Testis (tissue), 3 donors: ENCODE results near the gene GPR26. TPM values are rescaled to one million over a fixed set of nuclear protein-coding genes. Genes with fewer than 3 reads are reported as not detected.

Experiments used
- DNase-seq: peaks from one replicate; pipeline ENCODE4 v3.0.0-alpha.2; 2019
- H3K27ac ChIP-seq, 2 donors: fragments of 200-600 bp; sonication (generic); one replicate each; pipeline ENCODE4 v1.5.1; 2019
- H3K27me3 ChIP-seq: fragments of 200-600 bp; sonication (generic); one replicate; pipeline ENCODE4 v1.5.1; 2019
- H3K36me3 ChIP-seq: fragments of 200-600 bp; sonication (generic); one replicate; pipeline ENCODE4 v1.5.1; 2017; ENCODE audit warnings: low read depth; ENCODE audit errors: missing control alignments
- H3K4me1 ChIP-seq: fragments of 200-600 bp; sonication (generic); one replicate; pipeline ENCODE4 v1.5.1; 2019
- H3K4me3 ChIP-seq, 2 donors: fragments of 200-600 bp; sonication (generic); one replicate each; pipeline ENCODE4 v1.5.1; 2017 to 2019
- H3K9me3 ChIP-seq: fragments of 200-600 bp; sonication (generic); one replicate; pipeline ENCODE4 v1.5.1; 2017
- CTCF ChIP-seq, 3 experiments: fragments of 450-650 bp in 2 of 3; fragments of 200-600 bp in 1 of 3; sonication (generic) in 1 of 3; IDR thresholded peaks; one replicate each; pipeline ENCODE4 v1.5.1; 2016 to 2019; ENCODE audit warnings: antibody characterized with exemption in 3 of 3, mild to moderate bottlenecking in 2 of 3, moderate library complexity in 1 of 3
- POLR2A ChIP-seq: fragments of 450-650 bp; IDR thresholded peaks from one replicate; pipeline ENCODE4 v1.6.1; 2017; ENCODE audit warnings: antibody characterized with exemption, mild to moderate bottlenecking, moderate library complexity
- WGBS, 2 donors: methylation state at CpG; one replicate each; pipeline ENCODE4 v1.1.5; 2018; 5-methylcytosine and 5-hydroxymethylcytosine counted together
- intact Hi-C: fragments of 100-400 bp; cut with DNase I; formaldehyde crosslinking; loops from one replicate; pipeline ENCODE4 v1.15.1; 2023; ENCODE audit warnings: low total_unique reads
- polyA plus RNA-seq: library from polyadenylated mRNA; stranded (reverse); fragments of 350-450 nt; fragmentation: Illumina TruSeq; extraction: RNeasy Lipid Tissue Mini Kit (QIAGEN cat#74804); gene quantifications from one replicate; pipeline ENCODE4 v1.2.3, GENCODE V29; 2014; ENCODE audit warnings: low read depth, low replicate concordance; ENCODE audit not compliant: insufficient read depth
- total RNA-seq, 2 donors: library from RNA; depleted of rRNA; stranded (reverse); fragments of >200 nt; gene quantifications; one replicate each; pipeline ENCODE4 v1.2.3, GENCODE V29; 2016

The GPR26 gene
- total and polyA plus RNA-seq, 3 donors from 2014 or later, result 0.15 to 0.37 (median 0.31) TPM

GRCh38 chr10:123633636-123634035 lies 32.5 kb upstream of the GPR26 start:
- Histone ChIP-seq H3K4me1 (no peaks in the 10 kb centered on the region), H3K4me3 (no peak overlapping the region), H3K27ac (no peak overlapping the region), H3K9me3 (no peaks in the 10 kb centered on the region), H3K27me3 (no peaks in the 10 kb centered on the region), H3K36me3 (no peaks in the 10 kb centered on the region)
- 60 to 75% methylated on average over 5 of the region's 5 CpGs for WGBS, 2 donors
- DNase-seq, result no peak
- no peak for TF ChIP-seq POLR2A
- no peak for TF ChIP-seq CTCF (IDR thresholded peaks at IDR 0.05)
- intact Hi-C loops, result no loop called here

DNA sequence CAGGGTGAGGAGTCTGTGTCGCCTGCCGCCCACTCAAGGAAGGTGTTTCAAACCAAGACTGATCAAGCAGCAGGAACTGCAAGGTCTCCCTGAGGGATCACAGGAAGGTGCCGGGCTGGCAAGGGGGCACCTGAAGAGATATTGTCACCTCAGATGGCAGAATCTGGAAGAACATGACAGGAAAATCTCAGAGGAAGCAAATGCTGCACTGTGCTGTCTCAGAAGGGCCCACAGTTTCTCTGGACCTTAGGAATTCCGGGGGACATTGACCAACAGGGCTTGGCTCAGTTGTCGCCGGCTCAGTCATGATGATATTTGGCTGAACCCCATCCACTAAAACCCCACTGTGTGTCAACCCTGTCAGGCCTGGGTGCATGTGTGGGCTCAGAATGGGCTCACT lies 31.9 kb upstream of the GPR26 start:
- WGBS, 2 donors, result 86 to 90% methylated on average over 5 to 6 of the region's 6 CpGs
- intact Hi-C loops, result no loop called here
- Histone ChIP-seq H3K4me3 (no peak overlapping the region), H3K27me3 (no peaks in the 10 kb centered on the region), H3K36me3 (no peaks in the 10 kb centered on the region), H3K9me3 (no peaks in the 10 kb centered on the region), H3K4me1 (no peaks in the 10 kb centered on the region), H3K27ac (no peak overlapping the region)
- DNase-seq, result no peak
- TF ChIP-seq CTCF (IDR thresholded peaks at IDR 0.05) (no peak), POLR2A (no peak)

GRCh38 chr10:123635131-123635530 lies 31.0 kb upstream of the GPR26 start:
- no peaks in the 10 kb centered on the region for H3K36me3 ChIP-seq
- no peak overlapping the region for H3K27ac ChIP-seq
- no peak overlapping the region for H3K4me3 ChIP-seq
- 79 to 88% methylated on average over 4 to 5 of the region's 5 CpGs for WGBS, 2 donors
- no peak for DNase-seq
- no peaks in the 10 kb centered on the region for H3K9me3 ChIP-seq
- no peaks in the 10 kb centered on the region for H3K4me1 ChIP-seq
- H3K27me3 ChIP-seq, result no peaks in the 10 kb centered on the region
- intact Hi-C loops, result no loop called here
- no peak for TF ChIP-seq CTCF (IDR thresholded peaks at IDR 0.05)
- TF ChIP-seq POLR2A, result no peak

- Histone ChIP-seq H3K4me3 (no peak overlapping the region), H3K4me1 (no peaks in the 10 kb centered on the region), H3K36me3 (no peaks in the 10 kb centered on the region), H3K9me3 (no peaks in the 10 kb centered on the region), H3K27ac (no peak overlapping the region), H3K27me3 (no peaks in the 10 kb centered on the region)
- intact Hi-C loops, result no loop called here
- no peak for DNase-seq
- 38 to 41% methylated on average over 2 of the region's 2 CpGs for WGBS, 2 donors
- TF ChIP-seq POLR2A (no peak), CTCF (IDR thresholded peaks at IDR 0.05) (no peak)
These were observed 30.4 kb upstream of the GPR26 start for GRCh38 chr10:123635745-123636144.

- H3K4me1 ChIP-seq, result no peaks in the 10 kb centered on the region
- no peak overlapping the region for H3K4me3 ChIP-seq
- H3K27ac ChIP-seq, result no peak overlapping the region
- TF ChIP-seq CTCF (IDR thresholded peaks at IDR 0.05) (no peak), POLR2A (no peak)
- H3K36me3 ChIP-seq, result no peaks in the 10 kb centered on the region
- no peaks in the 10 kb centered on the region for H3K9me3 ChIP-seq
- DNase-seq, result no peak
- no peaks in the 10 kb centered on the region for H3K27me3 ChIP-seq
- WGBS, 2 donors, result 84 to 88% methylated on average over 8 of the region's 8 CpGs
- intact Hi-C loops, result no loop called here
These were observed 29.4 kb upstream of the GPR26 start for GRCh38 chr10:123636598-123637325.
